ENCODE measurements around the gene THRAP3.

GRCh38 chr1:36297062-36297461 is 72.8 kb downstream of the THRAP3 start:
- TF ChIP-seq POLR2A (IDR thresholded peaks at IDR 0.05; ENCODE audit: low read length), result no peak
- no peak for TF ChIP-seq GATA1 (IDR thresholded peaks at IDR 0.05; ENCODE audit: low read depth, low read length)
